HepG2 (cell line): ENCODE data around the gene EWSR1. TPM values are rescaled to one million over a fixed set of nuclear protein-coding genes. Genes with fewer than 3 reads are reported as not detected.

Experiments
- RFX5 ChIP-seq: IDR thresholded peaks from 2 replicates; pipeline ENCODE4 v1.6.1; 2011; ENCODE audit warnings: low read depth, low read length, improper control_type of control experiment
- polyA plus RNA-seq, 8 experiments: library from polyadenylated mRNA; depleted of rRNA in 3 of 8; stranded (reverse) in 7 of 8; unstranded in 1 of 8; fragments of >200 nt; fragmentation: Illumina TruSeq in 4 of 8; extraction: Trizol in 4 of 8; gene quantifications; 2 replicates each; pipeline versions ENCODE4 v1.2.1 to v1.2.3, GENCODE V29; 2011 to 2016; ENCODE audit warnings: low read depth in 4 of 8, missing spikeins in 1 of 8, mixed read lengths in 1 of 8; ENCODE audit not compliant: insufficient read depth in 1 of 8
- total RNA-seq, 5 experiments: library from RNA; depleted of rRNA; stranded (reverse); fragments of >200 nt; fragmentation: Illumina TruSeq; extraction: Trizol; gene quantifications; 2 replicates each; pipeline ENCODE4 v1.2.3, GENCODE V29; 2016; ENCODE audit warnings: low read depth in 1 of 5
- TF ChIP-seq, protein P1 (sequence below): sonication (generic); formaldehyde crosslinking; IDR thresholded peaks from 2 replicates; pipeline ENCODE4 v1.4.0; 2020; ENCODE audit warnings: missing genetic modification reagents, mild to moderate bottlenecking, borderline replicate concordance
- TF ChIP-seq, protein P2 (sequence below), 2 experiments: fragments of 450-650 bp in 1 of 2; sonication (generic) in 1 of 2; formaldehyde crosslinking in 1 of 2; IDR thresholded peaks; 2 replicates each; pipeline versions ENCODE4 v1.6.1 to v1.8.0; 2016 to 2022; ENCODE audit warnings: antibody characterized with exemption in 1 of 2, mild to moderate bottlenecking in 1 of 2, missing genetic modification reagents in 1 of 2
- TF ChIP-seq, protein P3 (sequence below): sonication (generic); formaldehyde crosslinking; IDR thresholded peaks from 2 replicates; pipeline ENCODE4 v1.5.0; 2020; ENCODE audit warnings: mild to moderate bottlenecking, missing genetic modification reagents, borderline replicate concordance
- TF ChIP-seq, protein P4 (sequence below): IDR thresholded peaks from 2 replicates; pipeline ENCODE4 v1.6.1; 2016

The EWSR1 gene
- total and polyA plus RNA-seq, 2 of the 13 experiments (the other 11 are each of a cell fraction or from before 2014, with no cell fraction given) = 211 to 326 TPM

DNA sequence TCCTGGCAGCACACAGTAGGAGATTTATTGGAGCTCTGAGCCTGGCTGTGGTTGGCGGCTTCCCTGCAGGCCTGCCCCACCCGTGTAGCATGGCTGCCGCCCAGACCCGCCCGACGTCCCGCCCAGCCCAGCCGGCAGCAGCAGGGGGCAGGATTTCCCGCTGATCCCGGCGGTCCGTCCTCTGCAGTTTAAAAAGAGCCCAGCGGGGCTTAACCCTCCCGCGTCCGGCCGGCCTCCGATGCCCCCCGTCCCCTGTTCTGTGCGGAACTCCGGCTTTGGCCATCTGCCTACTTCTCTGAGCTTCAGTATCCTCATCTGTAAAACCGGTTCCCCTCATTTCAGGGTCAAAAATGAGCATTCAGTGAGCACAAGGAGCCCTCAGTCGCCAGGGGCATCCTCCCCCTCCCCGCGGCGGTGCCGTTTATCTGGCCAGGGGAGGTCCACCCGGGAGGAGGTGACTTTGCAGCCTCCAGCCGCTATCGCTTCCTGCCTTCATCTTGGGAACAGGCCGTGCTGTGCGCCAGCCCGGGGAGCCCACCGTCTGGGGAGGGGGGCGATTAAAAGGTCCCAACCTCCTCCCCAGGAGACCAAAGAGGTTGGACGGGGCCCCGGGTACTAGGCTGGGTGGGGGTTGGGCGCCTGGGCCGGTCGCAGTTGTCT lies 38.2 kb downstream of the EWSR1 start, which contains the start of gene GAS2L1 (continued):
- TF ChIP-seq, protein P1, sequence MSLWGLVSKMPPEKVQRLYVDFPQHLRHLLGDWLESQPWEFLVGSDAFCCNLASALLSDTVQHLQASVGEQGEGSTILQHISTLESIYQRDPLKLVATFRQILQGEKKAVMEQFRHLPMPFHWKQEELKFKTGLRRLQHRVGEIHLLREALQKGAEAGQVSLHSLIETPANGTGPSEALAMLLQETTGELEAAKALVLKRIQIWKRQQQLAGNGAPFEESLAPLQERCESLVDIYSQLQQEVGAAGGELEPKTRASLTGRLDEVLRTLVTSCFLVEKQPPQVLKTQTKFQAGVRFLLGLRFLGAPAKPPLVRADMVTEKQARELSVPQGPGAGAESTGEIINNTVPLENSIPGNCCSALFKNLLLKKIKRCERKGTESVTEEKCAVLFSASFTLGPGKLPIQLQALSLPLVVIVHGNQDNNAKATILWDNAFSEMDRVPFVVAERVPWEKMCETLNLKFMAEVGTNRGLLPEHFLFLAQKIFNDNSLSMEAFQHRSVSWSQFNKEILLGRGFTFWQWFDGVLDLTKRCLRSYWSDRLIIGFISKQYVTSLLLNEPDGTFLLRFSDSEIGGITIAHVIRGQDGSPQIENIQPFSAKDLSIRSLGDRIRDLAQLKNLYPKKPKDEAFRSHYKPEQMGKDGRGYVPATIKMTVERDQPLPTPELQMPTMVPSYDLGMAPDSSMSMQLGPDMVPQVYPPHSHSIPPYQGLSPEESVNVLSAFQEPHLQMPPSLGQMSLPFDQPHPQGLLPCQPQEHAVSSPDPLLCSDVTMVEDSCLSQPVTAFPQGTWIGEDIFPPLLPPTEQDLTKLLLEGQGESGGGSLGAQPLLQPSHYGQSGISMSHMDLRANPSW (CRISPR knock-in tag) = no peak
- TF ChIP-seq, protein P2, sequence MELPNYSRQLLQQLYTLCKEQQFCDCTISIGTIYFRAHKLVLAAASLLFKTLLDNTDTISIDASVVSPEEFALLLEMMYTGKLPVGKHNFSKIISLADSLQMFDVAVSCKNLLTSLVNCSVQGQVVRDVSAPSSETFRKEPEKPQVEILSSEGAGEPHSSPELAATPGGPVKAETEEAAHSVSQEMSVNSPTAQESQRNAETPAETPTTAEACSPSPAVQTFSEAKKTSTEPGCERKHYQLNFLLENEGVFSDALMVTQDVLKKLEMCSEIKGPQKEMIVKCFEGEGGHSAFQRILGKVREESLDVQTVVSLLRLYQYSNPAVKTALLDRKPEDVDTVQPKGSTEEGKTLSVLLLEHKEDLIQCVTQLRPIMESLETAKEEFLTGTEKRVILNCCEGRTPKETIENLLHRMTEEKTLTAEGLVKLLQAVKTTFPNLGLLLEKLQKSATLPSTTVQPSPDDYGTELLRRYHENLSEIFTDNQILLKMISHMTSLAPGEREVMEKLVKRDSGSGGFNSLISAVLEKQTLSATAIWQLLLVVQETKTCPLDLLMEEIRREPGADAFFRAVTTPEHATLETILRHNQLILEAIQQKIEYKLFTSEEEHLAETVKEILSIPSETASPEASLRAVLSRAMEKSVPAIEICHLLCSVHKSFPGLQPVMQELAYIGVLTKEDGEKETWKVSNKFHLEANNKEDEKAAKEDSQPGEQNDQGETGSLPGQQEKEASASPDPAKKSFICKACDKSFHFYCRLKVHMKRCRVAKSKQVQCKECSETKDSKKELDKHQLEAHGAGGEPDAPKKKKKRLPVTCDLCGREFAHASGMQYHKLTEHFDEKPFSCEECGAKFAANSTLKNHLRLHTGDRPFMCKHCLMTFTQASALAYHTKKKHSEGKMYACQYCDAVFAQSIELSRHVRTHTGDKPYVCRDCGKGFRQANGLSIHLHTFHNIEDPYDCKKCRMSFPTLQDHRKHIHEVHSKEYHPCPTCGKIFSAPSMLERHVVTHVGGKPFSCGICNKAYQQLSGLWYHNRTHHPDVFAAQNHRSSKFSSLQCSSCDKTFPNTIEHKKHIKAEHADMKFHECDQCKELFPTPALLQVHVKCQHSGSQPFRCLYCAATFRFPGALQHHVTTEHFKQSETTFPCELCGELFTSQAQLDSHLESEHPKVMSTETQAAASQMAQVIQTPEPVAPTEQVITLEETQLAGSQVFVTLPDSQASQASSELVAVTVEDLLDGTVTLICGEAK (IDR thresholded peaks at IDR 0.05) = no peak
- TF ChIP-seq, protein P2 (CRISPR knock-in tag; IDR thresholded peaks at IDR 0.05) = no peak
- no peak for TF ChIP-seq RFX5
- TF ChIP-seq, protein P3, sequence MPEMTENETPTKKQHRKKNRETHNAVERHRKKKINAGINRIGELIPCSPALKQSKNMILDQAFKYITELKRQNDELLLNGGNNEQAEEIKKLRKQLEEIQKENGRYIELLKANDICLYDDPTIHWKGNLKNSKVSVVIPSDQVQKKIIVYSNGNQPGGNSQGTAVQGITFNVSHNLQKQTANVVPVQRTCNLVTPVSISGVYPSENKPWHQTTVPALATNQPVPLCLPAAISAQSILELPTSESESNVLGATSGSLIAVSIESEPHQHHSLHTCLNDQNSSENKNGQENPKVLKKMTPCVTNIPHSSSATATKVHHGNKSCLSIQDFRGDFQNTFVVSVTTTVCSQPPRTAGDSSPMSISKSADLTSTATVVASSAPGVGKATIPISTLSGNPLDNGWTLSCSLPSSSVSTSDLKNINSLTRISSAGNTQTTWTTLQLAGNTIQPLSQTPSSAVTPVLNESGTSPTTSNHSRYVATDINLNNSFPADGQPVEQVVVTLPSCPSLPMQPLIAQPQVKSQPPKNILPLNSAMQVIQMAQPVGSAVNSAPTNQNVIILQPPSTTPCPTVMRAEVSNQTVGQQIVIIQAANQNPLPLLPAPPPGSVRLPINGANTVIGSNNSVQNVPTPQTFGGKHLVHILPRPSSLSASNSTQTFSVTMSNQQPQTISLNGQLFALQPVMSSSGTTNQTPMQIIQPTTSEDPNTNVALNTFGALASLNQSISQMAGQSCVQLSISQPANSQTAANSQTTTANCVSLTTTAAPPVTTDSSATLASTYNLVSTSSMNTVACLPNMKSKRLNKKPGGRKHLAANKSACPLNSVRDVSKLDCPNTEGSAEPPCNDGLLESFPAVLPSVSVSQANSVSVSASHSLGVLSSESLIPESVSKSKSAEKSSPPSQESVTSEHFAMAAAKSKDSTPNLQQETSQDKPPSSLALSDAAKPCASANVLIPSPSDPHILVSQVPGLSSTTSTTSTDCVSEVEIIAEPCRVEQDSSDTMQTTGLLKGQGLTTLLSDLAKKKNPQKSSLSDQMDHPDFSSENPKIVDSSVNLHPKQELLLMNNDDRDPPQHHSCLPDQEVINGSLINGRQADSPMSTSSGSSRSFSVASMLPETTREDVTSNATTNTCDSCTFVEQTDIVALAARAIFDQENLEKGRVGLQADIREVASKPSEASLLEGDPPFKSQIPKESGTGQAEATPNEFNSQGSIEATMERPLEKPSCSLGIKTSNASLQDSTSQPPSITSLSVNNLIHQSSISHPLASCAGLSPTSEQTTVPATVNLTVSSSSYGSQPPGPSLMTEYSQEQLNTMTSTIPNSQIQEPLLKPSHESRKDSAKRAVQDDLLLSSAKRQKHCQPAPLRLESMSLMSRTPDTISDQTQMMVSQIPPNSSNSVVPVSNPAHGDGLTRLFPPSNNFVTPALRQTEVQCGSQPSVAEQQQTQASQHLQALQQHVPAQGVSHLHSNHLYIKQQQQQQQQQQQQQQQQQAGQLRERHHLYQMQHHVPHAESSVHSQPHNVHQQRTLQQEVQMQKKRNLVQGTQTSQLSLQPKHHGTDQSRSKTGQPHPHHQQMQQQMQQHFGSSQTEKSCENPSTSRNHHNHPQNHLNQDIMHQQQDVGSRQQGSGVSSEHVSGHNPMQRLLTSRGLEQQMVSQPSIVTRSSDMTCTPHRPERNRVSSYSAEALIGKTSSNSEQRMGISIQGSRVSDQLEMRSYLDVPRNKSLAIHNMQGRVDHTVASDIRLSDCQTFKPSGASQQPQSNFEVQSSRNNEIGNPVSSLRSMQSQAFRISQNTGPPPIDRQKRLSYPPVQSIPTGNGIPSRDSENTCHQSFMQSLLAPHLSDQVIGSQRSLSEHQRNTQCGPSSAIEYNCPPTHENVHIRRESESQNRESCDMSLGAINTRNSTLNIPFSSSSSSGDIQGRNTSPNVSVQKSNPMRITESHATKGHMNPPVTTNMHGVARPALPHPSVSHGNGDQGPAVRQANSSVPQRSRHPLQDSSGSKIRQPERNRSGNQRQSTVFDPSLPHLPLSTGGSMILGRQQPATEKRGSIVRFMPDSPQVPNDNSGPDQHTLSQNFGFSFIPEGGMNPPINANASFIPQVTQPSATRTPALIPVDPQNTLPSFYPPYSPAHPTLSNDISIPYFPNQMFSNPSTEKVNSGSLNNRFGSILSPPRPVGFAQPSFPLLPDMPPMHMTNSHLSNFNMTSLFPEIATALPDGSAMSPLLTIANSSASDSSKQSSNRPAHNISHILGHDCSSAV (CRISPR knock-in tag) = no peak
- TF ChIP-seq, protein P4, sequence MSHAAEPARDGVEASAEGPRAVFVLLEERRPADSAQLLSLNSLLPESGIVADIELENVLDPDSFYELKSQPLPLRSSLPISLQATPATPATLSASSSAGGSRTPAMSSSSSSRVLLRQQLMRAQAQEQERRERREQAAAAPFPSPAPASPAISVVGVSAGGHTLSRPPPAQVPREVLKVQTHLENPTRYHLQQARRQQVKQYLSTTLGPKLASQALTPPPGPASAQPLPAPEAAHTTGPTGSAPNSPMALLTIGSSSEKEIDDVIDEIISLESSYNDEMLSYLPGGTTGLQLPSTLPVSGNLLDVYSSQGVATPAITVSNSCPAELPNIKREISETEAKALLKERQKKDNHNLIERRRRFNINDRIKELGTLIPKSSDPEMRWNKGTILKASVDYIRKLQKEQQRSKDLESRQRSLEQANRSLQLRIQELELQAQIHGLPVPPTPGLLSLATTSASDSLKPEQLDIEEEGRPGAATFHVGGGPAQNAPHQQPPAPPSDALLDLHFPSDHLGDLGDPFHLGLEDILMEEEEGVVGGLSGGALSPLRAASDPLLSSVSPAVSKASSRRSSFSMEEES (CRISPR knock-in tag) = peak; percentile 11; the same call in 1 of the 2 replicates
